Stimulated activated CD4-positive, alpha-beta T cell treated with anti-CD3 and anti-CD28 coated beads, Interleukin-1b, Interleukin-23, amount 100 ng/mL, for 1 hour (primary cell): ENCODE data around the gene C10orf67.
"Not testable (repeated sequence)": the region's sequence is repeated elsewhere in the genome, so short reads cannot be mapped to it uniquely, and the experiment has no call there.

Source experiments
- DNase-seq, 2 donors: peaks; one replicate each; pipeline ENCODE4 v3.0.0-alpha.2; 2020; ENCODE audit warnings: low read depth in 2 of 2

The C10orf67 gene

GRCh38 chr10:23344241-23344841 lies at the start of gene C10orf67:
C10orf67 (minus strand) TSS chr10:23344797; CDS start chr10:23344774, 23 bp downstream.
- no peak for DNase-seq

GRCh38 chr10:23391821-23392220 lies 47.2 kb upstream of the C10orf67 start:
- no peak for DNase-seq

GRCh38 chr10:23390809-23391208 lies 46.2 kb upstream of the C10orf67 start:
- DNase-seq = no peak

GRCh38 chr10:23390408-23390807 lies 45.8 kb upstream of the C10orf67 start:
- DNase-seq = not testable (repeated sequence)

GRCh38 chr10:23387516-23387915 lies 42.9 kb upstream of the C10orf67 start:
- not testable (repeated sequence) for DNase-seq

- DNase-seq = no peak
Observed at GRCh38 chr10:23386052-23386451, 41.5 kb upstream of the C10orf67 start.

GRCh38 chr10:23384364-23384763 lies 39.8 kb upstream of the C10orf67 start:
- no peak for DNase-seq

GRCh38 chr10:23383637-23384036 lies 39.0 kb upstream of the C10orf67 start:
- DNase-seq = no peak

GRCh38 chr10:23381298-23382040 lies 36.9 kb upstream of the C10orf67 start:
- no peak for DNase-seq

- DNase-seq = no peak
Observed at GRCh38 chr10:23379686-23380085, 35.1 kb upstream of the C10orf67 start.

- DNase-seq = no peak
Observed at GRCh38 chr10:23376229-23376655, 31.6 kb upstream of the C10orf67 start.

GRCh38 chr10:23375366-23375765 lies 30.8 kb upstream of the C10orf67 start:
- no peak for DNase-seq

- DNase-seq = no peak
Observed at GRCh38 chr10:23373156-23373555, 28.6 kb upstream of the C10orf67 start.

- no peak for DNase-seq
Observed at GRCh38 chr10:23371073-23371472, 26.5 kb upstream of the C10orf67 start.

- no peak for DNase-seq
Observed at GRCh38 chr10:23370106-23370505, 25.5 kb upstream of the C10orf67 start.

- no peak for DNase-seq
Observed at GRCh38 chr10:23368816-23369640, 24.4 kb upstream of the C10orf67 start.

- no peak for DNase-seq
Observed at GRCh38 chr10:23367896-23368595, 23.4 kb upstream of the C10orf67 start.

GRCh38 chr10:23365417-23366030 lies 20.9 kb upstream of the C10orf67 start:
- not testable (repeated sequence) for DNase-seq

GRCh38 chr10:23364378-23364777 lies 19.8 kb upstream of the C10orf67 start:
- DNase-seq = no peak

GRCh38 chr10:23363793-23364135 lies 19.2 kb upstream of the C10orf67 start:
- no peak for DNase-seq
